GM19351 (cell line): ENCODE measurements around the gene PAIP2B.
"Not testable (repeated sequence)": the region's sequence is repeated elsewhere in the genome, so short reads cannot be mapped to it uniquely, and the experiment has no call there.

Source experiments
- ATAC-seq: cut with Tn5 transposase; IDR thresholded peaks from one replicate; pipeline ENCODE4 v1.9.1; 2021; ENCODE audit warnings: mild to moderate bottlenecking, moderate library complexity; ENCODE audit not compliant: unreplicated experiment

The PAIP2B gene

DNA sequence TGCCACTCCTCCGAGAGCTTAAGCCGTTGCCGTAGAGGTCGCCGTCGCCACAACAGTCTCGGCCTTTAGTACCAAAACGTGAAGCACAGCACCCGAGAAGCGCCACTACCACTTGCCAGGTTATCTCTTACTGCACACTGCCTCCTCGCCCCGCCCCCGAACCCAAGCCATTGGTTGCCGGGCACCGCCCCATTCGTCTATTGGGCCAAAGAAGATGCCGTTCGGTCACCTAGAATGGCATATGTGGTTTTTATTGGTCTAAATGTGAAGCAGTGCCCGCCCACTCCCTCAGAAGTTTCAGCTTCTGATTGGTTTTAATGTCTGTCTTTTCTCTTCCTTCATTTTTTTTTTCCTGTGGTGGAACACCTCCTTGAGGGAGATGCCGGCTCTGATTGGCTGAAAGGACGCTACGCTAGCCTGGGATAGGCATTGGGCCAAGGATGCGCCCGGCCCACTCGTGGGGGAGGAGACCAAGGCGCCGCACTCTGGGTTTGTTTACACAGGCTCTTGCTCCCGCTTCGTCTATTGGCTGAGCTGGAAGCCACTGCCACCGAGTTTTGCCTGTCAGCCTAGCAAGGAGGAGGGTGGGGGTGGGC, at the start of gene PAIP2B:
TSS of gene PAIP2B (minus strand) at position 139 of the 596 bp plus-strand sequence. CDS start 24,514 bp downstream, outside the sequence.
- peak; percentile 93 for ATAC-seq

GRCh38 chr2:71275939-71276310, 49.0 kb upstream of the PAIP2B start:
- peak; percentile 13 for ATAC-seq

DNA sequence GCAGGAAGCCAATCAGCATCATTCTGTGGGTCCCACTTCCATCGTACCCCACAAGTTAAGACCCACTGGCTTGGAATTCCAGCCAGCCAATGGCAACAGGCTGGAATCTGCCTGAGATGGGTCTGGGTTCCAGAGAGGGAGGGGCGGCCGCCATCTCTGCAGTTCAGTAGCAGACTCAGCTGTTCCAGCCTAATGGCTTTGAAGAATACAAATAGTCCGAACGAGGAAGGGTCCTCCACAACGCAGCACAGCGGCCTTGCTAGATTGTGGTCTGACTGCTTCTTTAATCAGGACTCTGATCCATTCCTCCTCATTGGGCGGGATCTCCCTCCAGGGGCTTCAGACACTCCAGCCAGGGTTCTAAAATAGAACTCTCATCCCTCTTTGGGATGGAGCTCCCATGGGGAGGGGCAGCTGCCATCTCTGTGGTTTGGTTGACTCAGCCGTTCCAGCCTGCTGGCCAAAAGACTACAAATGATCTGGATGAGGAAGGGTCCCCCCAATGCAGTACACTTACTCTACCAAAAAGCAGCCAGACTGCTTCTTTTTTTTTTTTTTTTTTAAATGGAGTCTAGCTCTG, 42.7 kb upstream of the PAIP2B start:
- no peak for ATAC-seq

- no peak for ATAC-seq
Measured at GRCh38 chr2:71263386-71263785, 36.5 kb upstream of the PAIP2B start.

GRCh38 chr2:71261534-71261933, 34.6 kb upstream of the PAIP2B start:
- no peak for ATAC-seq

DNA sequence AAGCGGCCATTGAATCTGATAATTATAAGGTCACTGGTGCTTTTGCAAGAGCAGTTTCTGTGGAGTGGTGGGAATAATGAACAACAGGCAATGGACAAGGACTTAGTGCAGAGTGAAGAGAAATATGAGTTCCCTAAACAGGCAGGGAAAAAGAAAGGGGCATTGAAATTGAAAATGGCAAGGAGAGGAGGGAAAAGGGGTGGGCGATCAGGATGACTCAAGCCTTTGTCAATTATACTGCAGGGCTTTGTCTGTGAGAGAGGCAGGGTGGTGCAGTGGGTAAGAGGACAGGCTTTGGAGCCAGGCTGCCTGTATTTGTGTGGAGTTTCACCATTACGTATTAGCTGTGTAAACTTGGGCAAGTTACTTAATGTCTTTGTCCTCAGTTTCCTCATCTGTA, 29.5 kb upstream of the PAIP2B start:
- no peak for ATAC-seq

DNA sequence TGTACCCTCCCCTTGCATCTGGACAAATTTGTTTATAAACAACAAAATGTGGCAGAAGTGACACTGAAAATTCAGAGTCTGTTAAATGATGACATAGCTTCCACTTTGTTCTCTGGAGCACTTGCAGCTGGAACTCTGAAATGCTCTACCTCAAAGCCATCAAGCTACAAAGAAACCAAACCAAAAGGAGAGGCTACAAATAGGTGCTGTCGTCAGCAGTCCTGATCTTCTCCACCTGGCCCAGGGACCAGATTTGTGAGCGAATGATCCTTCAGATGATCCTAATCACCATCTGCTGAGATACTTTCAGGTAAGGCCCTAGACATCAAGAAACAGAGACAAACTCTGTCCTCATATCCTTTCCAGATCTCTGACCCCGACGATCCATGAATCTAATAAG, 27.9 kb upstream of the PAIP2B start:
- no peak for ATAC-seq

GRCh38 chr2:71254078-71254477, 27.2 kb upstream of the PAIP2B start:
- no peak for ATAC-seq

DNA sequence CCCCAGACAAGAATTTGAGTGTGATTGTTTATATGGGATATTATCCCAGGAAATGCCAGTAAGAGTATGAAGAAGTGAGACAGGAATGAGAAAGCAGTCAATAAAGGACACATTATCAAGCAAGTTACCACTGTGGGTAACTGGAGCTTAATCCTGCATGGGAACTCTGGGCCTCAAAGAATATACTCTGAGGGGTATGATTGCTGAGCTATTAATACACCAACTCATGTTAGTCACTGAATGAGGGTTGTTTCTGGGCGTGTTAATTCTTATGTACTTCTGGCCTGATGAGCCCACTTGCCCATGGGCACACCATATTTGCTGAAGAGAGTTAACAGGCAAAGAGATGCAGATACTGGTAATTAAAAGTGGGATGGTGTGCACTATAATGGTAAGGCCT, 26.6 kb upstream of the PAIP2B start:
- ATAC-seq, result no peak

DNA sequence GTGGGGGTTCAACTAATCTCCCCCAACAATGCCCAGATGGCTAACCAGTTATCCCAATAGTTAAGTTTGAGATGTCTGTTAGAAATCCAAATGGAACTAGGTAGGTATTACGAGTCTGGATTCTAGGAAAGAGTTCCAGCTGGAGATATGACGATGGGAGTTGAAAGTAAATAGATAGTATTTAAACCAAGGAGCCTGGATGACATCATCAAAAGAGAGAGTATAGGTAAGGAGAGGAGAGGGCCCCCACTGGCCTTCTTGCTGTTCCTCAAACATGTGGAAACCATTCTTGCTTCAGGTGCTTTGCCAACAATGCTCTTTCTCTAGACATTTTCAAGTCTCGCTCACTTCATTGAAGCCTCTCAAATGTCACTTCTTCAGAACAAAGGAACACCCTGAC, 26.0 kb upstream of the PAIP2B start:
- ATAC-seq, result no peak

DNA sequence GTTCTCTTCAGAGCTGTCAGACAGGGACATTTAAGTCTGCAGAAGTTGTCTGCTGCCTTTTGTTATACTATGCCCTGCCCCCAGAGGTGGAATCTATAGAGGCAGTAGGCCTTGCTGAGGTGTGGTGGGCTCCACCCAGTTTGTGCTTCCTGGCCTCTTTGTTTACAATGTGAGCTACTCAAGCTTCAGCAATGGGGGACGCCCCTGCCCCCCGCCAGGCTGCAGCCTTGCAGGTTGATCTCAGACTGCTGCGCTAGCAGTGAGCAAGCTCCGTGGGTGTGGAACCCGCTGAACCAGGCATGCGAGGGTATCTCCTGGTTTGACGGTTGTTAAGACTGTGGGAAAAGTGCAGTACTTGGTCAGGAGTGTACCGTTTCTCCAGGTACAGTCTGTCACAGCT, 24.0 kb upstream of the PAIP2B start:
- ATAC-seq, result no peak

DNA sequence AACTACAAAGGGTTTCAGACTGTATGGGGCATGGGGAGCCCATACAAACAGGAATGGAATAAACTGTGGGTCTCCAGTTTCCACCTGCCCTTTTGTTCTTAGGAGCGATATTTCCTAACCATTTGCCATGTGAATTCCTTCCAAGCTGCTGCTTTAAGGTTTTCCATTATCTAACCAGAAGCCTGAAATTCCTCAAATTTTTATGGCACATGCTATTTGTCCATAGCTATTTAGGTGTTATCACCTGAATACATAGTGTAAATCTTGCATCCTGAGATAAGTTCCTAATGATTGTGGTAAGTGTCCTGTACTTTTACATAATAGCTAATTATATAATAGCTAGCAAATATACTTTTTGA, 17.4 kb upstream of the PAIP2B start:
- no peak for ATAC-seq

- ATAC-seq, result no peak
Measured at GRCh38 chr2:71243634-71244301, 16.9 kb upstream of the PAIP2B start.

- ATAC-seq, result no peak
Measured at GRCh38 chr2:71240794-71241193, 13.9 kb upstream of the PAIP2B start.

- ATAC-seq, result no peak
Measured at GRCh38 chr2:71238089-71238488, 11.2 kb upstream of the PAIP2B start.

DNA sequence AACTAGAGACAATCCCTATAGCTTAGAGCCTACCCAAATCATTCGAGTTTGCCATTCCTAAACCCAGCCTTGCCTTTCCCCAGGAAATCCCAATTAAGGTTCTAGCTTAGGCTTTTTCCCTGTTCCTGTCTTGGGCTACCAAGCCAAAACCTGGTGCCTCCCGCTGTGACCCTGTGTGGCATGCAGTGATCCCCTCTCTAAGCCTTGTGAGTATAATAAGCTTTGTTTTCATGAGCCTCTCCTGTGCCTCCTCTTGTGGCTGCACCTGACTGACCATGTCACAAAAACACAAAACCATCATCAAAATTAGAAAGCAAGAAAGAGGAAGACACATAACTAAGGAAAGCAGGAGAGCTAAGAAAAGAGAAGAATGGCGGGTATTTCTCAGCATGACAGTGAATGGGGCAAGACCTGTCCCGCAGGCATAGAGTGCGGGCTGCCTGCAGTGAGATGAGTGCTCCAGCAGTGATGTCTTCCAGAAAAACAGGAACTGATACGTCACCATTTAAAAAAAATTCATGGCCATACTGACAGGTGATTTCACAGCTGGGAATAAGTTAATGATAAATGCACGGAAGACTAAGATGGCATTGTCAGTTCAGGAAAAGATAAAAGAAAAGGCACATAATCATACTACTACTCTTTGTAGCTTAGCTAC, 9.2 kb upstream of the PAIP2B start:
- no peak for ATAC-seq

GRCh38 chr2:71233072-71233471, 6.2 kb upstream of the PAIP2B start:
- ATAC-seq, result not testable (repeated sequence)

DNA sequence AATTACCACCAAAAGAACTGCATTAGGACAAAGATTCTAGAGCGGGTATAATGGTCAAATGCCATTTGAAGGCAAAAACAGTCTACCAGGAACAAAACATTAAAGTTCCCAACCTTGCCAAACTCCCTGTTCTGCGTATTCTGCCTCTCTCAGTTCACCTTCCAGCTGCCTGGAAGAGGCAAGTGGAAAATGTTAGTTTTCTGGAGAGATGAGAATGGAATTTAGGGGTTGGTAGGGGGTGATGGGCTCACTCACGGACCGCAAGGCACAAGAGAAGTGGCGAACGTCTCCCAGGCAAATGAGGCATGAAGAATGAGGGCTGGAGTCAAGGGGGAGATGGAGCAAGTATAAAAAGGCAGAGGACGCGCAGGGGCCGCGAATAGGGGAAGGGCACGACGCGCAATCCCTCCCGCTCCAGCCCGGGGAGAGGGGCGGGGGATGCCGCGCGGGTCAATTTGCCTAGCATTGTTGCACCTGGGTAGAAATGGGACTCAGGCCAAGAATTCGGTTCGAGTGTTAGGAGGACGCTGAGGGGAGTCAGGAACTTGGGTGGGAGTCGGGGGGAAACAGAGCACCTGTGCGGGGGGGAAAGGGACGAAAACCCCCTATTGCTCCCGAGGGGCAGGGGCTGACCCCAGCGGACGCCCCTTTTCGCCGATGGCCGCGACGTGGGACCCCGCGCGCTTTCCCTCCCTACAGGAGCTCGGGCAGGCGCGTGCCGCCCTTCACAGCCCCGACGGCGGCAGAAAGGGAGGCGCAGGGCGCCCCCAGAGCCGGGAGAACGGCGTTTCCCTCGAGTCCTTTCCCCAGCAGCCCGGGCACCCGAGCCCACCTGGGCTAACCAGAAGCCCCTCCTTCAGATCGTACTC, 573 bp downstream of the PAIP2B start:
- ATAC-seq, result peak; percentile 21

- ATAC-seq, result no peak
Measured at GRCh38 chr2:71224935-71225334, 2.0 kb downstream of the PAIP2B start.

- no peak for ATAC-seq
Measured at GRCh38 chr2:71224457-71224856, 2.4 kb downstream of the PAIP2B start.

GRCh38 chr2:71223767-71224333, 3.1 kb downstream of the PAIP2B start:
- ATAC-seq, result no peak
